T-helper 2 cell treated with Interferon-gamma antibody and Interleukin-4, amounts not matched to agents 5 μg/mL and 100 μg/mL, for 36 hours (primary cell): Measurements from ENCODE around the gene DYSF.

Experiments used
- DNase-seq: peaks from one replicate; pipeline ENCODE4 v3.0.0; 2021; ENCODE audit warnings: low spot score
- H3K27ac Mint-ChIP-seq: one replicate; pipeline ENCODE4 v1.8.0; 2021; ENCODE audit warnings: mild to moderate bottlenecking, mixed read lengths
- H3K27me3 Mint-ChIP-seq: one replicate; pipeline ENCODE4 v1.8.0; 2021; ENCODE audit warnings: low read depth, mixed read lengths
- H3K36me3 Mint-ChIP-seq: one replicate; pipeline ENCODE4 v1.8.0; 2021; ENCODE audit warnings: low read depth, mixed read lengths
- H3K4me1 Mint-ChIP-seq: one replicate; pipeline ENCODE4 v1.8.0; 2021; ENCODE audit warnings: low read depth, mixed read lengths
- H3K4me3 Mint-ChIP-seq: one replicate; pipeline ENCODE4 v1.8.0; 2022; ENCODE audit warnings: mild to moderate bottlenecking, moderate library complexity, mixed read lengths
- H3K9me3 Mint-ChIP-seq: one replicate; pipeline ENCODE4 v1.8.0; 2021; ENCODE audit warnings: mixed read lengths

DYSF gene

GRCh38 chr2:71460595-71461303, 7.4 kb downstream of the DYSF start:
- no peaks in the 10 kb centered on the region for H3K36me3 Mint-ChIP-seq
- H3K4me1 Mint-ChIP-seq, result no peaks in the 10 kb centered on the region
- H3K4me3 Mint-ChIP-seq, result no peak overlapping the region
- H3K27ac Mint-ChIP-seq, result no peak overlapping the region
- no peak for DNase-seq
- no peaks in the 10 kb centered on the region for H3K9me3 Mint-ChIP-seq
- H3K27me3 Mint-ChIP-seq, result peaks cover 8% of the 10 kb centered on the region

- H3K4me1 Mint-ChIP-seq, result no peaks in the 10 kb centered on the region
- H3K27me3 Mint-ChIP-seq, result peaks cover 4% of the 10 kb centered on the region
- H3K9me3 Mint-ChIP-seq, result no peaks in the 10 kb centered on the region
- H3K27ac Mint-ChIP-seq, result no peak overlapping the region
- DNase-seq, result no peak
- H3K36me3 Mint-ChIP-seq, result no peaks in the 10 kb centered on the region
- no peak overlapping the region for H3K4me3 Mint-ChIP-seq
These were observed 7.9 kb downstream of the DYSF start for GRCh38 chr2:71461304-71461671.

DNA sequence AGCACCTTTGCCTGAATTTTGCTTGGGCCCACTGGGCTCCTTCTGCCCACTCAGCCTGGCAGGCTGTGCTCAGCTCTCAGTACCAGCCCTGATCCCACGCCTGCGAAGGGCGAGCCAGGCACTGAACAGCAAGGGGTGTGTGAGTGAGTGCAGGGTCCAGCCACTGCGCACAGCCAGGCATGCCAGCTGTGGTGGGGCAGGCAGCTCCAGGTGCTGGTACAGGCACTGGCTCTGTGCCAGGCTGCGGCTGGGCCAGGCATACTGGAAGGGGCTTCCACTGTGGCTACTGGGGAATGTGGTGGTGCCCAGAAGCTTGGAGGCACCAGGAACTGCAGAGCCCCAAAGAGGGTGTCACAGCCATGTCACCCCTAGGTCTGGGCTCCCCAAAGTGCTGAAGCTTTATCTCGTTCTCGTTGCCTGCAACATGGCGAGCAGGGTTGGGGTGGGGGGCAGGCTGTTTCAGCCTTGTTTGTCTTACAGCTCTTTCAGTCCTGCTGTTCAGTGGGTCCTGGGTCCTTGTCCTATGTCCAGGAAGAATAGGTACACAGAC, 8.8 kb downstream of the DYSF start:
- Mint-ChIP-seq H3K4me1 (peaks cover 3% of the 10 kb centered on the region), H3K36me3 (no peaks in the 10 kb centered on the region), H3K27me3 (peaks cover 7% of the 10 kb centered on the region), H3K4me3 (no peak overlapping the region), H3K9me3 (no peaks in the 10 kb centered on the region), H3K27ac (no peak overlapping the region)
- no peak for DNase-seq

- Mint-ChIP-seq H3K9me3 (no peaks in the 10 kb centered on the region), H3K27me3 (peaks cover 13% of the 10 kb centered on the region), H3K27ac (no peak overlapping the region), H3K4me1 (peaks cover 4% of the 10 kb centered on the region), H3K4me3 (no peak overlapping the region), H3K36me3 (no peaks in the 10 kb centered on the region)
- DNase-seq, result no peak
These were observed 9.4 kb downstream of the DYSF start for GRCh38 chr2:71462641-71463341.

GRCh38 chr2:71463342-71463654, 9.9 kb downstream of the DYSF start:
- Mint-ChIP-seq H3K27ac (no peak overlapping the region), H3K4me1 (peaks cover 4% of the 10 kb centered on the region), H3K27me3 (peaks cover 18% of the 10 kb centered on the region), H3K36me3 (no peaks in the 10 kb centered on the region), H3K4me3 (no peak overlapping the region), H3K9me3 (no peaks in the 10 kb centered on the region)
- DNase-seq, result no peak

DNA sequence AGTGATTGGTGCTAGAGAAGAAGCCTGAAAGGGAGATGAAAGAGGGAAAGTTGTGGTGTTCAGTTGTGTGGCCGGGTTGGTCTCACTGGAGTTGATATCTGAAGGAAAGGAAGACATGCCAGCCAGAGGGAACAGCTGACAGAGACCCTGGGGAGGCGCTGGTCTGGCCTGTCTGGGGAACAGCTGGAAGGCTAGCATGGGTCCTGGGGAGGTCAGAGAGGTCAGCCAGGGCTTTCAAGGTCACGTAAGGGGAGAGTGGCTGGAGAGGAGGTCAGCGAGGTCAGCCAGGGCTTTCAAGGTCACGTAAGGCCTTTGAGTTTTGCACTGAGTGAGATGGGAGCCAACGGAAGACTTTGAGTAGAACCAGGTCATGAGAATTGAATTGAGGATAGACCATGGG, 11.0 kb downstream of the DYSF start:
- Mint-ChIP-seq H3K9me3 (no peaks in the 10 kb centered on the region), H3K36me3 (no peaks in the 10 kb centered on the region), H3K4me3 (no peak overlapping the region), H3K4me1 (peaks cover 4% of the 10 kb centered on the region), H3K27ac (no peak overlapping the region), H3K27me3 (peaks cover 28% of the 10 kb centered on the region)
- no peak for DNase-seq

GRCh38 chr2:71465356-71465755, 12.0 kb downstream of the DYSF start:
- H3K36me3 Mint-ChIP-seq, result no peaks in the 10 kb centered on the region
- H3K4me3 Mint-ChIP-seq, result no peak overlapping the region
- peaks cover 4% of the 10 kb centered on the region for H3K4me1 Mint-ChIP-seq
- DNase-seq, result no peak
- H3K27me3 Mint-ChIP-seq, result peaks cover 34% of the 10 kb centered on the region
- H3K27ac Mint-ChIP-seq, result no peak overlapping the region
- no peaks in the 10 kb centered on the region for H3K9me3 Mint-ChIP-seq

GRCh38 chr2:71465961-71466300, 12.6 kb downstream of the DYSF start:
- Mint-ChIP-seq H3K9me3 (no peaks in the 10 kb centered on the region), H3K27ac (no peak overlapping the region), H3K36me3 (no peaks in the 10 kb centered on the region), H3K4me3 (no peak overlapping the region), H3K27me3 (peaks cover 34% of the 10 kb centered on the region), H3K4me1 (peaks cover 4% of the 10 kb centered on the region)
- no peak for DNase-seq

GRCh38 chr2:71466301-71467179, 13.2 kb downstream of the DYSF start:
- peaks cover 4% of the 10 kb centered on the region for H3K4me1 Mint-ChIP-seq
- H3K36me3 Mint-ChIP-seq, result no peaks in the 10 kb centered on the region
- DNase-seq, result no peak
- H3K27ac Mint-ChIP-seq, result no peak overlapping the region
- peak overlapping the region; percentile 82 for H3K4me3 Mint-ChIP-seq
- H3K9me3 Mint-ChIP-seq, result no peaks in the 10 kb centered on the region
- H3K27me3 Mint-ChIP-seq, result peaks cover 31% of the 10 kb centered on the region

- Mint-ChIP-seq H3K36me3 (no peaks in the 10 kb centered on the region), H3K27ac (no peak overlapping the region), H3K27me3 (peaks cover 31% of the 10 kb centered on the region), H3K4me1 (peaks cover 4% of the 10 kb centered on the region), H3K4me3 (peak overlapping the region; percentile 82), H3K9me3 (no peaks in the 10 kb centered on the region)
- DNase-seq, result no peak
These were observed 13.9 kb downstream of the DYSF start for GRCh38 chr2:71467180-71467815.

GRCh38 chr2:71468279-71469015, 15.1 kb downstream of the DYSF start:
- no peaks in the 10 kb centered on the region for H3K36me3 Mint-ChIP-seq

DNA sequence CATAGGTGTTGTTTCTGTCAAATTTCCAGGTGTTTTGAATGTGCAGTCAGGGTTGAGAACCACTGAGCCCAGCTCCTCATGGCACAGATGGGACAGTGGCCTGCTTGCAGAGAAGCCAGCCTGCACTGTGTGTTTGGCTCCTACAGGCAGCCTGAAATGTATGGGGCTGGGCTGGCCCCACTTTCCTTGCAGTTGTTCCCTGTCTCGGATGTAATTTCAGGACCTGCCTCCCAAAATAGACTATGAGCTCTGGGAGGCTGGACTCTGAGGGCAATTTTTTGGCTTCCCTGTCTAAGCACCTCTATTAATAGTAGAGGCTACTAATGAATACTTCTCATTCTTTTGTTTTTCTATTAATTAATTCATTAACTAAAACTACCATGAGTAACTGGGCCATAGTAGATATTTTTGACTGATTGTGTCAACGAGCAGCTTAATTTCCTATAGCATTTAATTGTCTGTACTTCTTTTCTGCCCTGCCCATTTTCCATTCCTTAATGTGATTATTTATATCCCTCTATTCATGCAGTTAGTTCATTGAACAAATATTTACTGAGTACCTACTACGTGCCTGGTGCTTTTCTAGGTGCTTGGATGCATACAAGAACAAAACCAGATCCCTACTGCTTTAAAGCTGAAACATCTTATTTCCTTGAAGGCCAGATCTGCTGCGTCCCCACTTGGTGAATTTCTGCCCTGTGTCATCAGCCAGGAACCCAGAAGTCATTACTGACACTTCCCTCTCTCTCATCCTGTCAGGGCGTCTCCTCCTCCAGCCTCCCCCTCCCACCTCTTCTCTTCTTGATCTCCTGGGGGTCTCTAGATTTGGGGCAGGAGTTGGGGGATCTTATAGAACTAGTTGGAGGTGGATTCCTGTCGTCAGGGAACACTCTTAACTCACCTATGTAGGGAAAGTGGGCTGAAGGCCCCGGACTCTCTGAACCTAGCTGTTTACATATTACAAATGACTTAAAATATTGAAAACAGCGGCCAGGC, 16.3 kb downstream of the DYSF start:
- no peaks in the 10 kb centered on the region for H3K9me3 Mint-ChIP-seq
- peaks cover 35% of the 10 kb centered on the region for H3K27me3 Mint-ChIP-seq
- H3K36me3 Mint-ChIP-seq, result no peaks in the 10 kb centered on the region
- H3K4me3 Mint-ChIP-seq, result no peak overlapping the region
- peaks cover 4% of the 10 kb centered on the region for H3K4me1 Mint-ChIP-seq
- no peak overlapping the region for H3K27ac Mint-ChIP-seq
- no peak for DNase-seq

More at GRCh38 chr2:71468279-71469015, 15.1 kb downstream of the DYSF start:
- Mint-ChIP-seq H3K9me3 (no peaks in the 10 kb centered on the region), H3K27ac (no peak overlapping the region), H3K4me1 (peaks cover 4% of the 10 kb centered on the region), H3K4me3 (no peak overlapping the region), H3K27me3 (peaks cover 35% of the 10 kb centered on the region)
- DNase-seq, result no peak
